Right lobe of liver (tissue), 6 donors: ENCODE measurements around the gene CDK8. TPM values are rescaled to one million over a fixed set of nuclear protein-coding genes. Genes with fewer than 3 reads are reported as not detected.
A peak's percentile ranks its signal among the peaks of the same experiment; 100 is the strongest.

Experiments
- ATAC-seq, 4 donors: fragments of 200-7000 bp; cut with Tn5 transposase; one replicate each; pipeline ENCODE4 v1.9.1; 2020; ENCODE audit warnings: mild to moderate bottlenecking in 4 of 4, moderate library complexity in 4 of 4
- DNase-seq, 3 donors: peaks; one replicate each; pipeline ENCODE4 v3.0.0-alpha.2; 2020
- H3K27ac ChIP-seq, 3 donors: fragments of 200-600 bp; one replicate each; pipeline ENCODE4 v1.8.0; 2022
- H3K27me3 ChIP-seq, 2 donors: fragments of 200-600 bp; one replicate each; pipeline ENCODE4 v1.8.0; 2022
- H3K36me3 ChIP-seq, 4 donors: fragments of 200-600 bp; sonication (generic) in 1 of 4; one replicate each; pipeline versions ENCODE4 v1.5.1 to v1.8.0; 2017 to 2022; ENCODE audit warnings: control low read depth in 1 of 4
- H3K4me1 ChIP-seq, 4 donors: fragments of 200-600 bp; sonication (generic) in 1 of 4; one replicate each; pipeline versions ENCODE4 v1.5.1 to v1.8.0; 2017 to 2022; ENCODE audit warnings: control low read depth in 1 of 4
- H3K4me3 ChIP-seq, 3 donors: fragments of 200-600 bp; one replicate each; pipeline ENCODE4 v1.8.0; 2022
- H3K9me3 ChIP-seq, 4 donors: fragments of 200-600 bp; sonication (generic) in 1 of 4; one replicate each; pipeline versions ENCODE4 v1.5.1 to v1.8.0; 2017 to 2022; ENCODE audit warnings: control low read depth in 1 of 4
- POLR2A ChIP-seq: fragments of 450-650 bp; IDR thresholded peaks from one replicate; pipeline ENCODE4 v1.6.1; 2017; ENCODE audit warnings: antibody characterized with exemption, mild to moderate bottlenecking
- WGBS: methylation state at CpG from one replicate; pipeline ENCODE4 v1.1.6; 2018; ENCODE audit warnings: low coverage, low lambda C conversion rate; ENCODE audit not compliant: insufficient coverage; ENCODE audit errors: missing lambda C conversion rate; 5-methylcytosine and 5-hydroxymethylcytosine counted together
- intact Hi-C, 2 donors: fragments of 100-400 bp; cut with DNase I; formaldehyde crosslinking; loops; one replicate each; pipeline versions ENCODE4 v1.11.2 to v1.14.1; 2022
- total RNA-seq, 6 experiments: library from RNA; depleted of rRNA in 2 of 6; stranded (reverse); fragments of >200 nt in 2 of 6; fragmentation: NEBNext Ultra II Directional in 3 of 6; extraction: Animal tissue kit (Norgen Biotek cat#: 25700) in 3 of 6; gene quantifications; one replicate each; pipeline versions ENCODE4 v1.1.0 to v1.2.4, GENCODE V29; 2016 to 2023
- TF ChIP-seq, protein P1 (sequence below), 4 donors: fragments of 200-600 bp in 3 of 4; fragments of 450-650 bp in 1 of 4; IDR thresholded peaks; one replicate each; pipeline versions ENCODE4 v1.5.1 to v1.8.0; 2016 to 2022; ENCODE audit warnings: antibody characterized with exemption in 4 of 4, mild to moderate bottlenecking in 2 of 4
- donor health status: DM: no; HTN: yes; CAD: no.
- donor health status: DM: no; HTN: no; CAD: no.
- donor health status: DM: no; HTN: no; CAD: no.
- donor health status: DM: no; HTN: yes; CAD: no.
- donor health status: DM: no; HTN: yes; CAD: no.

CDK8 gene
- total RNA-seq, 6 experiments from 2014 or later: 6.2 to 10.5 (median 7.7) TPM

DNA sequence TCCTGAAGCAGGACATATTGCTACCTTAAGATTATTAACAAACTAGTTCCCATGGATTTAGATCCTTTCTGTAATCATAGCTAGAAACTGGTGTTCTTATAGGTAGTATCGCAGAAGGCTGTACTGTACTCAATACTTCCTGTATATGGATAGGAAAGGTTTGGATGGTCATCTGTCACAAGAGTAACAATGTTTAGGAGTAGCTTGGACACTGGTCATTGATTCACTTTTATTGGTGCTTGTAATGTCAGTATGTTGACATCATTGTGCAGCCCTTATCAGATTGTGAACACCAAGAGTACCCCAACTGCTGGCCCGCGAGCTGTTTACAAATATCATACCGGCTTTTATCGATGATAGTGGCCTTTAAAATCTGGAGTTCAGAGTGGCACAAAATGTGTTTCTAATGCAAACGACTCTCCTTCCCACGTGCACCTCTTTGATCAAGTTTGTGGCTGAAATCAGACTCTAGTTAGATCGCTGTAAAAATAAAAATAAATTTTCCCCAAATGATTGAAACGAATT is 605 bp upstream of the CDK8 start:
- TF ChIP-seq, protein P1, sequence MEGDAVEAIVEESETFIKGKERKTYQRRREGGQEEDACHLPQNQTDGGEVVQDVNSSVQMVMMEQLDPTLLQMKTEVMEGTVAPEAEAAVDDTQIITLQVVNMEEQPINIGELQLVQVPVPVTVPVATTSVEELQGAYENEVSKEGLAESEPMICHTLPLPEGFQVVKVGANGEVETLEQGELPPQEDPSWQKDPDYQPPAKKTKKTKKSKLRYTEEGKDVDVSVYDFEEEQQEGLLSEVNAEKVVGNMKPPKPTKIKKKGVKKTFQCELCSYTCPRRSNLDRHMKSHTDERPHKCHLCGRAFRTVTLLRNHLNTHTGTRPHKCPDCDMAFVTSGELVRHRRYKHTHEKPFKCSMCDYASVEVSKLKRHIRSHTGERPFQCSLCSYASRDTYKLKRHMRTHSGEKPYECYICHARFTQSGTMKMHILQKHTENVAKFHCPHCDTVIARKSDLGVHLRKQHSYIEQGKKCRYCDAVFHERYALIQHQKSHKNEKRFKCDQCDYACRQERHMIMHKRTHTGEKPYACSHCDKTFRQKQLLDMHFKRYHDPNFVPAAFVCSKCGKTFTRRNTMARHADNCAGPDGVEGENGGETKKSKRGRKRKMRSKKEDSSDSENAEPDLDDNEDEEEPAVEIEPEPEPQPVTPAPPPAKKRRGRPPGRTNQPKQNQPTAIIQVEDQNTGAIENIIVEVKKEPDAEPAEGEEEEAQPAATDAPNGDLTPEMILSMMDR (IDR thresholded peaks at IDR 0.05): no peak
- TF ChIP-seq POLR2A: no peak
- no peaks in the 10 kb centered on the region for H3K27me3 ChIP-seq
- ATAC-seq (no peak), DNase-seq (no peak)
- WGBS: 35% methylated on average over 9 of the region's 9 CpGs
- H3K9me3 ChIP-seq: no peaks in the 10 kb centered on the region
- intact Hi-C loops: no loop called here
- peak overlapping the region; percentile 90 to 96 (median 95) for H3K4me3 ChIP-seq
- peaks cover 0 to 20% (median 6%) of the 10 kb centered on the region in 4 donors for H3K4me1 ChIP-seq
- H3K27ac ChIP-seq: peak overlapping the region; percentile 92 to 99 (median 96)
- no peaks in the 10 kb centered on the region for H3K36me3 ChIP-seq

DNA sequence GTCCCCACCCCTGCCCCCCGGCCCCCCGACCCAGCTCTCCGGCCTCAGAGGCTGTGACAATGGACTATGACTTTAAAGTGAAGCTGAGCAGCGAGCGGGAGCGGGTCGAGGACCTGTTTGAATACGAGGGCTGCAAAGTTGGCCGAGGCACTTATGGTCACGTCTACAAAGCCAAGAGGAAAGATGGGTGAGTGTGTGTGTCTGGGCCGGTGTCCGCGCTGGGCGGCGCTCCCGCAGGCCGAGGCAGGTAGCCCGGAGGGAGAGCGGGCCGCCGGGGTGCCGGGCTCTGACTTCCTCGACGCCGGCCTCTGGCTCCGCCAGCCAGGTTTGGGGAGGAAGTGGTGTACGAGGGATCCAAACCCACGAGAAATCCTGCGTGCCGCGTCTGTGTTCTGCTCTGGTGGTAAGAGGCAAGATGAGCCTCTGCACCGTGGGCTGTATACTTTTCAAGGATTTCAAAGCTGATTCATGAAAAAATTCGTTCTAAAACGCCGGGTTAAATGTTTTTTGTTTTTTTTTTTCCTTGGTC is 718 bp downstream of the CDK8 start:
- peak overlapping the region; percentile 90 to 96 (median 95) for H3K4me3 ChIP-seq
- H3K27me3 ChIP-seq: no peaks in the 10 kb centered on the region
- no peaks in the 10 kb centered on the region for H3K9me3 ChIP-seq
- TF ChIP-seq, protein P1 (IDR thresholded peaks at IDR 0.05): no peak
- no peak for TF ChIP-seq POLR2A
- peak overlapping the region; percentile 92 to 99 (median 96) for H3K27ac ChIP-seq
- DNase-seq: peak; percentile 70 to 80 (median 77)
- intact Hi-C loops: no loop called here
- 0% methylated on average over 13 of the region's 35 CpGs for WGBS
- no peaks in the 10 kb centered on the region for H3K36me3 ChIP-seq
- peak; percentile 70 to 73 (median 72) for ATAC-seq
- peaks cover 0 to 20% (median 6%) of the 10 kb centered on the region in 4 donors for H3K4me1 ChIP-seq

DNA sequence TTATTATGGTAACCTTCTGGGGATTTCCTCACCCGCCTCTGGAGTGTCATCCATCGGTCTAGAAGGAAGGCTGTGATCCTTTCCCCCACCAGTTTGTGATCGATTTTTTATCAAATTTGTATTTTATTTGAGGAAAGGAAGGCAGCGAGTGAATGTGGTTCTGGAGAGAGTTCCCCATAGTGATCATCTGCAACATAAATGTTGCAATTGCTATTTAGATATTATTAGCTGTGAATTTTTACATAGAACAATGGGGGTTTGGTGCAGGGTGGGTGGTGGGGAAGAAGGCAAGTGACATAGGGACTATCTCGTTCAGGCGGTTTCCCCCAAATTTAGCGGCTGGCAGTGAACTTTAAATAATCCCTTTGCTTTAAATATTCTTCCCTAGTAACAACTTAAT is 1.2 kb downstream of the CDK8 start:
- no peaks in the 10 kb centered on the region for H3K36me3 ChIP-seq
- peak in 1 of 4 donors; percentile 1 for ATAC-seq
- no peak for DNase-seq
- H3K4me3 ChIP-seq: peak overlapping the region; percentile 90 to 96 (median 95)
- 4% methylated on average over 7 of the region's 7 CpGs for WGBS
- H3K9me3 ChIP-seq: no peaks in the 10 kb centered on the region
- peak overlapping the region; percentile 92 to 99 (median 96) for H3K27ac ChIP-seq
- no peak for TF ChIP-seq POLR2A
- TF ChIP-seq, protein P1 (IDR thresholded peaks at IDR 0.05): no peak
- intact Hi-C loops: no loop called here
- H3K27me3 ChIP-seq: no peaks in the 10 kb centered on the region
- H3K4me1 ChIP-seq: peaks cover 0 to 20% (median 6%) of the 10 kb centered on the region in 4 donors

DNA sequence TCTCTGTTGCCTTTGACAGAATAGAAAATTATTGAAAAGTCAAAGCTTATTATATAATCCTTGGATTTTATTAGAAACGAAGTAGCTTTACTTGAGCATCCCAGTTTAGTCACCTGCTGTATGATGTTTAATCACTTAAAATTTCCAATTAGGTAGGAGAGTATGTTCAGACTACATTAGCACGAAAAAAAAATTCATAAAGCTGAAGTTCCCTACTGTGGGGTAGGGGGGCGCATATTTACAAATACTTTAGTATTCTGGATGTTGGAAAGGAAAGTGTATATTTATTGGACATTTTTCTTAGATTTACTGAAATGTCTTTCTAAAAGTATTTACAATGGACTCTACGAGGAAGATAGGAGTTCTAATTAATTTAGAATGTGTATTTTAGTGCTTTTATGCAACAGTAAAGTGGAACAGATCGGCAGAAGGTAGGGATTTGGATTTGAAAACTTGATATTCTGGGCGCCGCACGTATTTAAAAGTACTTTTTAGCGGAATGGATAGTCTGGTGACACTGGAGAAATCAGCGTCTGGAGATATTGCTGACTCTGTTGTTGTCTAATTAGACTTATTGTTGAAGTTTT is 1.9 kb downstream of the CDK8 start:
- Histone ChIP-seq H3K27ac (no peak overlapping the region), H3K4me1 (peaks cover 0 to 20% (median 6%) of the 10 kb centered on the region in 4 donors), H3K27me3 (no peaks in the 10 kb centered on the region), H3K36me3 (no peaks in the 10 kb centered on the region), H3K9me3 (no peaks in the 10 kb centered on the region), H3K4me3 (peak overlapping the region in 2 of 3 donors; percentile 2 to 90)
- intact Hi-C loops: no loop called here
- ATAC-seq (no peak), DNase-seq (no peak)
- 44% methylated on average over 10 of the region's 10 CpGs for WGBS
- no peak for TF ChIP-seq POLR2A
- TF ChIP-seq, protein P1 (IDR thresholded peaks at IDR 0.05): peak in 3 of 4 donors; percentile 6 to 22 (median 22)
